Measurements from ENCODE around the gene C6orf89.

Gene C6orf89

DNA sequence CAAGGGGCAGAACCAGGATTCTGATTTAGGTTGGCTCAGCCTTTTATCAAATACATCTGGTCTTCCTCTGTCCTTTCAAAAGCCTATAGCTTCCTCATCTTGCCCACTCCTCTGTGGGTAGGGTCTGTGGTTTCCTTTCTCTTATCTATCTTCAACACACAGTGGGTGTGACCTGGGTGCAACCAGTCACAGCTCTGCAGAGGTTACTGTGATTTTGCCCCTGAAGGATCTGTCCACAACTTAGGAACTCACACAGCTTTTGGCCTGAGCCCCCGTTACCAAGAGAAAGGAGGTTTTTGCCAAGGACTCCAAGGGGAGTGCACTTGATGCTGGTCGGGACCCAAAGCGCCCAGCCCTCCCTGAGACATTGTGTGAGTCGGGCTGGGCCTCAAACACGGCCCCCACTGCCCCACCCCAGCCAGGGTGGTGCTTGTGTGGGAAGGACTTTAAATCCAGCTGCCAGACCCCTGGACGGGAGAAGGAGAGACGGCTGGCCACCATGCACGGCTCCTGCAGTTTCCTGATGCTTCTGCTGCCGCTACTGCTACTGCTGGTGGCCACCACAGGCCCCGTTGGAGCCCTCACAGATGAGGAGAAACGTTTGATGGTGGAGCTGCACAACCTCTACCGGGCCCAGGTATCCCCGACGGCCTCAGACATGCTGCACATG, 68.6 kb downstream of the C6orf89 start, which contains the start of gene PI16:
Gene PI16, plus strand, starts transcription at position 477 of the 670 bp plus-strand sequence. Its CDS starts 23 bp downstream, at position 500.
- DNase-seq = no peak

DNA sequence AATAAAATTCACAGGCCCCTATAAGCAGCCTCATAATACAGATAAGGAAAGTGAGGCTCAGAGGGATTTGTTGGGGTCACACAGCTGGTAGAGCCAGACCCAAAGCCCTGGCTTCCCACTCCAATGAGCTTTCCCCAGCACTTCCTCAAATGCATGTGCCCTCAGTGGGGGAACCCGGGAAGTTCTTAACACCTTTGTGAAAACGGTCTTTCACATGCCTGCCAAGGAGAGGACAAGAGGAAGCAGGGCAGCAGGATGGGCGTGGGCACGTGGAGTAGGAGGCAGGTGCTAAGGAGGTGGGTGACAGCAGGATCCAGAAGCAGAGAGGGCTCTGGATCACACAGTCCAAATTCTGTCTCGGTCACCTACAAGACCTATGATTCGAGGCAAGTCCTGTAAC, 69.4 kb downstream of the C6orf89 start:
- no peak for DNase-seq

DNA sequence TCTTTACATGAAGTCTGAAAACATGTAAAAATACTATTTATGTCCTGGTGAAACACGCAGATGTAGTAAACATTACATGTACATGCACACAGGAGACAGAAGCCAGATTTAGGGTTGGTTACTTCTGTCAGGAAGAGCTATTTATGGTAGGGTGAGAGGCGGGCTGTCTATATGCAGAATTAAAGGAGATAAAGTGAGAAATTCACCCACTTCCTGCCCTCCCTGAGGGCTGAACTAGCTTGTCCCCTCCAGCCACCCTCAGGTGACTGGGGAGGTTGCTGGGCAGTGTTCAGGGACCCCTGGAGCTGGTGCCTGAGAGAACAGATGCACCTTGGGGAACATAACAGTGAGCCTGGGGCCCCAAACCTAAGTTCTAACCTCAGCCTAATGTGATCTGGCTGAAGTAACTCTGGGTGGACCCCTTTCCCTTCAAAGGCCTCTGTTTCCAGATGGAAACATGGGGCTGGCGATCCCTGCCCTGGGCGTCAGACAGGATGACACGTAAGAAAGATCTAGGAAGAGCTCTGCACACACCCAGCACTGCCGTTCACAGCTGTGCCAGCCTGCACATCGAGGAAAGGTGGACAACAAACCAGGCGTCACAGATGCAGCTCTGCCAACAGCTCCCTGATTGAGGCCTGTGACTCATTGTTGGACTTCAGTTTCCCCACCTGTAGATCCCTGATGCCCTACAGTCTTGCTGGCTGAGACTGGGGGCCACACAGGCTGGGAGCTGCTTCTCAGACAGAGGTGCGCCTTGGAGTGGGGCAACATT, 70.1 kb downstream of the C6orf89 start:
- no peak for DNase-seq

DNA sequence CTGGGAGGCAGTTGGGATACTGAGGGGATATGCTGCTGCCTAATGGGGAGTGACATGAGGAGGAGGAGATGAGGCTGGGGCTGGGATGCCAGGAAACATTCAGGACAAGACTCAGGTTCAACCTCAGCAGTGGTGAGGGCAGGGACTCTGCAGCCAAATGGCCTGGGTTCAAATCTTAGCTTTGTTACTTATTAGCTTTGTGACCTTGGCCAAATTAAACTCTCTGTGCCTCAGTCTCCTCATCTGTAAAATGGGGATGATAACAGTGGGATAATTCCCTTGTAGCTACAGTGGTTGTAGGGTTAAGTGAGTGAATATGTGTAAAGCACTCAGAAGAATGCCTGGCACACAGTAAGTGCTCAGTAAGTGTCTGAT, 70.7 kb downstream of the C6orf89 start:
- DNase-seq = no peak

DNA sequence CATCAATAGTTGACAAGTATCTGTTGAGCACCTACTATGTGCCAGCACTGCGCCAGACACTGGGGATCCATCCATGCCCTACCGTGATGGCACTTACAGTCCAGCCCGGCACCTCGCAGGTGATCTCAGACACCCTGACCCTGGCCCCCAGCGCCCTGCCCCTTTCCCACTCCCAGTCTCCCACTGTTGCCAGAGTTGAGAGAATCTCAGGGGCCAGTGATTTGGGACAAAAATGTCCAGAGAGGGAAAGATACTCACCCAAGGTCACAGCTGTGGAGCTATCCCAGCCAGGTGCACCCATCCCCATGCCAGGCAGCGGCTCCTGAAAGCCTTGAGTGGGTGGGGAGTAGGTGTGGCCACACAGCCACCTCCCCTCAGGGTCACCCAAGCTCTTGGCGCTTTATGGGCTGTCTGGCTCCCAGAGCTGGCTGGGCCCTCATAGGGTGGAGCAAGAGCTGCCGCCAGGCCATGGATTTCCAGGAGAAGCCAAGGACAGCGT, 72.1 kb downstream of the C6orf89 start:
- no peak for DNase-seq

DNA sequence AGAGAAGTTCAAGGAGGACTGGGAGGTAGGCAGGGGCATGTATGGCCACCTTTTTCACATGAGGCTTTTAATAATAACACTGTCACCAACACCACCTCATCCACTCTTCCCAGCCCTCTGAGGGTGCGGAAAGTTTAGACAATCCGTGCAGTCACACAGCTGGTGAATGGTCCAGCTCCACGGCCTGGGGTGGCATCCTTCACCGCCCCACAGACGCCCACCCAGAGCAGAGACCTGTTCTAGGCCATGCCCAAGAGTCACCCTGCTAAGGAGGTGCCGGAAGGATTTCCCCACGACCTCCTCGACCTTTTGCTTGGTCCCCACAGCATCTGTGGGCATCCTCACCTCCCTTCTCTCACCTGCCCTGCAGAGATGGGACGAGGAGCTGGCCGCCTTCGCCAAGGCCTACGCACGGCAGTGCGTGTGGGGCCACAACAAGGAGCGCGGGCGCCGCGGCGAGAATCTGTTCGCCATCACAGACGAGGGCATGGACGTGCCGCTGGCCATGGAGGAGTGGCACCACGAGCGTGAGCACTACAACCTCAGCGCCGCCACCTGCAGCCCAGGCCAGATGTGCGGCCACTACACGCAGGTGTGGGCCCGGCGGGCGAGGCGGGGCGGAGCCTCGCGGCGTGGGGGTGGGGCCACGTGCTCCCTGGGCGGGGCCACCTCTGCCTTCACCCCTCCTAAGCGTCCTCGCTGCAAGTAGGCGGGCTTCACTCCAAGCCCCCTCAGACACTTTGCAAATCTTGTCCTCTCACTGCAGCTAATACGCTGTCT, 73.2 kb downstream of the C6orf89 start:
- DNase-seq = no peak

DNA sequence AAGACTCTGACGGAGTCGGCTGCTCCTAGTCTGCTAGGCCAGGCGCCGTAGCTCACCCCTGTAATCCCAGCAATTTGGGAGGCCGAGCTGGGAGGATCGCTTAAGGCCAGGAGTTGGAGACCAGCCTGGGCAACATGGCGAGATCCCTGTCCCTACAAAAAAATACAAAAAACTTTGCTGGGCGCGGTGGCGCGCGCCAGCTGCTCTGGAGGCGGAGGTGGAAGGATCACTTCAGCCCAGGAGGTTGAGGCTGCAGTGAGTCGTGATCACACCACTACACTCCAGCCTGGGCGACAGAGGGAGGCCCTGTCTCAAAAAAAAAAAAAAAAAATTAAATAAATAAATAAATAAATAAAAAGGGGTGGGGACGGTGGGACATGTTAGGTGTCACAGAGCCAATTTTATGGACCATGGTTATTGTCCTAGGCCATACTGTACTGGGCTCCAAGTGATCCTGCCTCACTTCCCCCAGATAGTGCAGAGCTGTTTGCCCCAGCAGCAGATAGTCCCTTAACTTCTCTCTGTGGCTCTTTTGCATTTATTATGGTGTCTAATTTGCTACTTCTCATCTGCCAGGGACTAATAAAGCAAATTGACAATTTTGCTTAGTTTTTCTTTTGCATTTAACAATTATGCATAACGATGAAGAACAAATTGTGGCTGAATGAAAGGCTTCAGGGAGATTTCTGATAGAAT, 74.0 kb downstream of the C6orf89 start:
- no peak for DNase-seq

DNA sequence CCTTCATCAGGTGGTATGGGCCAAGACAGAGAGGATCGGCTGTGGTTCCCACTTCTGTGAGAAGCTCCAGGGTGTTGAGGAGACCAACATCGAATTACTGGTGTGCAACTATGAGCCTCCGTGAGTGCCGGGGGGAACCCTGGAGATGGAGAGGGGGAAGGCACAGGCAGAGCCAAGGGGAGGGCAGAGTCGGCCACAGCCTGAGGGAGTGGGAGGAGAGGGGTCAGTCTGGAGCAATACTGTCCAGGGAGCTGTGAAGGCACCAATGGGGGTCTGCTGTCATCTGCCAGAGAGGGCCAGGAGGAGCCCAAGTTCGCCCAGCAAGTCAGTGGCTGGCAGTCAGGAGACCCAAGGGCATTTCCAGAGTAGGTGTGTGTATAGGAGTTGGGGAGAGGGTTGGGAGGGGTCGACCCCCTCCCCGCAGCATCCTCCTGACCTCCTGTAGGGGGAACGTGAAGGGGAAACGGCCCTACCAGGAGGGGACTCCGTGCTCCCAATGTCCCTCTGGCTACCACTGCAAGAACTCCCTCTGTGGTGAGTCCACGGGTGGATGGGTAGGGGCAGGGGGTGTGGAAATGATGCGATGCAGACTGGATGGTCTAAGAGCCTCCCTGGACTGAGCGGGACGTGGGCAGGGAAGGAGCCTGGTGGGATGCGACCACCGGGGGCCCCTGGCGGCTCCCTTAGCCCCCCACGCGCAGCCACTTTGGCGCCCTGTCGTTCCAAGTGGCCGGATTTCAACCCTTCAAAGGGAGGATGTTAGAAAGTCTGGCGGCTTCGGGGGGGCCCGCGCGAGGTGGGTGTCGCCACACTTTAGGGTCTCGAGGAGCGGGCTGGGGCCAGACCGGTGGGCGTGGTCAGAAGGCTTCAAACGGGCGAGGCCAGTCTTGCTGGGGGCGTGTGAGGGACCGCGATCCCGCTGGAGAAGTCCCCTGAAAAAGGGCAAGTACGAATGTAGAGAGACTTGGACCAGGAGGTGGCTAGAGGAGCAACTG, 76.0 kb downstream of the C6orf89 start:
- no peak for DNase-seq

DNA sequence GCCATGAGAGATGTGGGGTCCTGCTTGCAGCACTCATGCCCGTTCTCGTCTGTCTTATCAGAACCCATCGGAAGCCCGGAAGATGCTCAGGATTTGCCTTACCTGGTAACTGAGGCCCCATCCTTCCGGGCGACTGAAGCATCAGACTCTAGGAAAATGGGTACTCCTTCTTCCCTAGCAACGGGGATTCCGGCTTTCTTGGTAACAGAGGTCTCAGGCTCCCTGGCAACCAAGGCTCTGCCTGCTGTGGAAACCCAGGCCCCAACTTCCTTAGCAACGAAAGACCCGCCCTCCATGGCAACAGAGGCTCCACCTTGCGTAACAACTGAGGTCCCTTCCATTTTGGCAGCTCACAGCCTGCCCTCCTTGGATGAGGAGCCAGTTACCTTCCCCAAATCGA, 77.1 kb downstream of the C6orf89 start:
- DNase-seq = no peak

DNA sequence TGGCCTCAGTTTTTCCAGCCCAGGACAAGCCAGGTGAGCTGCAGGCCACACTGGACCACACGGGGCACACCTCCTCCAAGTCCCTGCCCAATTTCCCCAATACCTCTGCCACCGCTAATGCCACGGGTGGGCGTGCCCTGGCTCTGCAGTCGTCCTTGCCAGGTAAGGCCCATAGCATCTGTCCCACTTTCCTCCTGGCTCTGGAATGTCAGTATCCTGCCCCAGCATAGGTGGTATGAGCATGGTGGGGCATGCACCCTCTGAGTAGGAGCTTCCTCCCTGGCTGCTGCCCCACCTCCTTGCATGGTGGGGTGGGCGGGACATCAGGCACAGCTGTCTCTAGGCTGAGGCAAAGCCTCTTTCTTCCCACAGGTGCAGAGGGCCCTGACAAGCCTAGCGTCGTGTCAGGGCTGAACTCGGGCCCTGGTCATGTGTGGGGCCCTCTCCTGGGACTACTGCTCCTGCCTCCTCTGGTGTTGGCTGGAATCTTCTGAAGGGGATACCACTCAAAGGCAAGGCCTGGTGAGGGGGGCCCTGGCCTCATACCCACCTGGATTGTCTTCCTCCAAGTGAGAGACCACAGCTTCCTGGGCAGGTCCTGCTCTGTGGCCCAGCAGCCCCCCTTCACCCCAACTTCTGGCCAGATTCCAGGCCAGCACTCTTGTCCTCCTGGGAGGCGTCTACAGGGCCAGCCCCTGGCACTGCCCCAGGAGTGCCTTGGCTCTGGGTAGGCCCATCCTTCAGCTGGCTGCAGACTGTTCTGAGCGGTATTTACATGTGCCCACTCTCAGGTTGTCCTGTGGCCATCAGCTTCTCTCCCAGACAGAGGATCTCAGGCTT, 77.9 kb downstream of the C6orf89 start:
- DNase-seq = no peak

DNA sequence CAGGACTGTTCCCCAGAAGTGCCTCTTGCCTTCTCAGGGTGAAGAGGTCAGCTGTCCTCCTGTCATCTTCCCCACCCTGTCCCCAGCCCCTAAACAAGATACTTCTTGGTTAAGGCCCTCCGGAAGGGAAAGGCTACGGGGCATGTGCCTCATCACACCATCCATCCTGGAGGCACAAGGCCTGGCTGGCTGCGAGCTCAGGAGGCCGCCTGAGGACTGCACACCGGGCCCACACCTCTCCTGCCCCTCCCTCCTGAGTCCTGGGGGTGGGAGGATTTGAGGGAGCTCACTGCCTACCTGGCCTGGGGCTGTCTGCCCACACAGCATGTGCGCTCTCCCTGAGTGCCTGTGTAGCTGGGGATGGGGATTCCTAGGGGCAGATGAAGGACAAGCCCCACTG, 78.6 kb downstream of the C6orf89 start:
- DNase-seq = no peak

DNA sequence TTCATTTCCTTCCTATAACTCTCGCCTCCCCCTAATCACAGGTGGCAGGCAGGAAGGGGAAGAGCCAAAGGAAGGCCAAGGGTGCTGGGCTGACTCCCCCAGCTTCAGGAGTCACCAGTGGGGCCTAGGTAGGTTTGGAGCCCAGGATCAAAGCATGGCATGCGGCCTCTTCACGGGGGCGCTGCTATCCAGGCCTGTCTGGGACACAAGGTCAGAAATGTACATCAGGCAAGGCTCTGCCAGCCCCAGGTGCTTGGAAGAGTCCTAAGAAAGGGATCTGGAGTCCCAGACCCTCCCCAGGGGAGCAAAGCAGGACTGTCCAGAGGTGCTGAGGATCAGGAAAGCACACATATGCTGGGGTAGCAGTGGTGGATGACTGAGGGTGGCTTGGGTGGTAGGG, 79.2 kb downstream of the C6orf89 start:
- DNase-seq = no peak

DNA sequence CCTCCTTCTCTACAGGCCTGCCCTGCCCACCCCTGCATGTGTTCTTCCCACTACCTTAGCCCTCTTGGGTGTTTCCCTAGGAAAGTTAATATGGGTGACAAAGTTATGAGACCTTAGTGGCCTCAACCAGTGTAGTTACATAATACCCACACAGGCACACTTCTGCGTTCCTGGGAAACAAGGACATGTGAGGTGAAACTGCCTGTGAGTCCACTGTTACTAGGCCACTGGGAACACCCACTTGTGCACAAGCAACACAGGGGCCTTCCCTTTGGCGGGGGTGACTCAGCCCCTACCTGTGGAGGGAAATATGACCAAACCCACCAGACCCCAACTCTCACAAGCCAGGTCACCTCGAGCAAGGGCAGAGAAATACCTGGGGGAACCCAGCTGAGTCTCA, 81.5 kb downstream of the C6orf89 start:
- no peak for DNase-seq

DNA sequence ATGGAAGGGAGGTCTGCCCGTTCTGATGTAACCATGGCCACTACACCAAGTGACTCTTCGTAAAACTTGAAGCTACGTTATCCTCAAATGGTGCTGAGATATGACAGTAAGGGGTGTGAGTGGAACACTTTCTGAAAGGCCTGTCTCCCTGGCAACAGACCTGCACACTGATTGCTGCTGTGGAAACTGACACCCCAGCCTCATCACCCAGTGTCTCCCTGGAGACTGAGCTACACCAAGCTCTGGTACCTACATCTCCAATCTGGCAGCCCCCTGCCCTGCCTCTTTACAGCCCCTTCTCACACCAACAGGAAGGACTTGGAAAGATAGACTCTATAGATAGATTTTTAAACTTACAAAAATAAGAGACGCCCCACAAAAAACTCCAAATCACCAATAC, 82.0 kb downstream of the C6orf89 start:
- no peak for DNase-seq

DNA sequence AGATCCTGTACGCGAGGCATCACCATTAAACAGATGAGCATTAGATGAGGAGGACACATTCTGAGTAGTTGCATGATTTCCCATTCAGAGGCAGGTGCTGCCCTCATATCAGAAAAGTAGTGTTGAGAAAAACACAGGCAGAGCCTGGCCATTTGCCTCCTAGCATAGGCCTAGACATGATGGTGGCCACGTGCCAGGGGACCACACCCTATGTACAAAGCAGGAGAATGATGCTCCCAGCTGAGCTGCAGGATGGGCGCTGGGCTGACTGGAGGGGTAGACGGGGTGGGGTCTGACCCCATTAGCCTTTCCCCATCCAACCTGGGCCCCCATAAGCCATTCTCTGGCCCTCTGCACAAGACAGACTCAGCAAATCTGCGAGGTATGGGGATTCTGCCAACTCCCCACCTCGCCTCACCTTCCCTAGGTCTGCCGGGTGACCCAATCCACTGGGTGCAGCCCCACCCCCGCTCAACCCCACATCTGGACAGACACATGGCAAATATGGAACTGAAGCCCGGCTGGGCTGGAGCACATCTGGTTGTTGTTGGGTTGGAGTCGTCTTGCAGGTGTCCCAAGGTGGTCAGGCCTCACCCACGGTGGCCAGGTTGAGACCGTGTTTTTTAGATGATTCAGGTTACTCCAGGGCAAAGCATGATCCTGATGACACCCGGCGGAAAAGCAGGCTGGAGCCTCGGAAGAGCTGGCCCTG, 82.7 kb downstream of the C6orf89 start:
- no peak for DNase-seq

DNA sequence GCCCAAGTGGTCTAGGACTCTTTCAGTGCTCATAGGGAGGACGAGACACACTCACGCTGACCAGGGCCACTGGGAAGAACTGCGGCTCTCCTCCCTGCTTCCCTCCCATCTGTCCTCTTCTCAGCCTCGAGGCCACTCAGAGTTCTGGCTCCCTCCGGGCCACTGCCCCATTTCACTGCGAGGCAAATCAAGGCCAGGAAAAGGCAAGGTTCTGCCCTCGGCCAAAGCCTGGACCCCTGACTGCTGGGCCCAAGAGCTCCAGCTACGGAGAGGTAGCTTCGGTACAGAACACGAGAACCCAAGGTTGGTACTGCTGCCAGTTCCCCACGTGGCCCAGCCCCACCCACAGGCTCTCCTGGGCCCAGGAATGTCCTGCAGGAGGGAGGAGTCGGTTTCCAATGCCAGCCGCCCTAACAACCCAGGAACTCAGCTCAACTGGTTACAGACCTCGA, 83.5 kb downstream of the C6orf89 start:
- DNase-seq = no peak

DNA sequence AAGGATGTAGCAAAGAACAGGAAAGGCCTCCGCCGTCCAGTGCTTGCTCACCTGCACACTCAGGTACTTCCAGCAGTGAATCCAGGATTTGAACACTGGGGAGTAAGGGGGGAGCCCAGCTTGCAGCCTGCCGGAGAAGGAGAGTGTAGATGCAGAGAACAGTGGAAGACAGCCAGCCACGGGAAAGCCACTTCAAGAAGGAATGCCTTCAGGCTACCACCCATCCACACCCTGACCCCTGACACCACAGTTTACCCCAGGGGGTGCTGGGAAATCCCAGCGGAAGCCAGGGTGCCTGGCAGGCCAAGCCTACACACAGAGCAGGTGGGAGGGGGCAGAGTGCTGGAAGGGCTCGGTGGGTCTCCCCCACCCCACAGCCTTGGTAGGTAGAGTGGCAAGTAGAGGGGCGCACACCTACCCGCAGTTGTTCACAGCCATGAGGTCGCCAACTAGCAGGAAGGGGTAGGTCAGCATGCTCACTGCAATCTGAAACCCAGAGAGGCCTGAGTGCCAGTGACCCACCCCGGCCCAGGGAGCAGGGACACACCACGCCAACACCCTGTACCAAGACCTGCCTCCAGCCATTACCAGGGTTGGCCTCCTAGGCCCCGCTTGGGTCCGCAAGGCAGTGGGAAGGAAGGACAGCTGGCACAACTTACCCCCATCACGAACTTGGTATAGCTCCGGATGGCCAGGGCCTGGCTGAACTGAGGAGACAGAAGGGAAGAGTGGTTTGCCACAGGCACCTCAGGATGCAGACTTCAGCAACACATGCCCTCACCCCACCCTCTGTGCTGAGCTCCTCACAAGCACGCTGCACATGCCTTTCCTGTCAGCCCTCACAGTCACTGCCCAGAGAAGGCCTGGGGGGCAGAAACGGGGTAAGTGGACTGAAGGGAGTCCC, 84.5 kb downstream of the C6orf89 start:
- DNase-seq = no peak

DNA sequence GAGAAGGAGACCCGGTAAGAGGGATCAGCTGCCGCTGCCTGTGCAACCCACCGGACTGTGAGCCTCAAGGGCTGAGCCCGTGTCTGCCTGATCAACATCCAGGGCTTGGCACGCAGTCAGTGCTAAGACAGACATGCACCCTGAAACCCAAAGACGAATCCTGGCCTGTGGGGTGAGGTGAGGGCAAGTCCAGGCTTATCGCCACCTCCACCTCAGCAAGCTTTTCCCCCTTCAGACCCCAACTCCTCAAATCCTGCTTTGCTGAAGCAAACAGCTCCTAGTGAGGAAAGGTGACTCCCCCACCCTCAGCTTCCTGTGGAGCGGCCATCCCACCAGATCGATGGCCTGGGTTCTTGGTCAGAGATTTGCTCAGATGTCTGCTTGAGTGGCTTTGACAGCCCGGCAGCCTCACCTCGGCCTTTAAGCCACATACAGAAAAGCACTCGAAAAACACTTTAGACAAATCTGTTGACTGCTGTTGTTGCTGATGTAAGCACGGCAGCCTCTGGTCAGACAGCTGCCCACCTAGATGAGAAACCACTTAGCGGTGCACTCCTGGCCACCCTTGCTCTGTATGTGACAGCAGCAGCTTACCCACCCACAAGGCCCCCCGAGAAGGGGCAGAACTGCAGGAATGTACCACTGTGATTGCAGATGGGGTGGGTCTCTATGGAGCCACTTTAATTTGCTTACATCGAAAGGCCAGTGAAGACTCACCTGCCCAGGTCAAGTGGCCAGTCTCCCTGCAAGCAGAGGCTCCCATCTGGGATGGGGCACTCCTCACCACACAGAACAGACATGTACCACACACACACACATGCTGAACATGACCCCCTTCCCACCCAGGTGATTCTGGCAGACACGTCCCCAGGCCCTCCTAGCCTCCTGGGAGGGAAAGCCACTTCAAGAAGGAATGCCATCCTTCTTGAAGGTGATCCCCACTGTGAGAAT, 85.4 kb downstream of the C6orf89 start:
- no peak for DNase-seq
